ENCODE measurements around the gene TNS4. TPM values are rescaled to one million over a fixed set of nuclear protein-coding genes. Genes with fewer than 3 reads are reported as not detected.
"Not testable (repeated sequence)": the region's sequence is repeated elsewhere in the genome, so short reads cannot be mapped to it uniquely, and the experiment has no call there.

TNS4 gene
- total RNA-seq, 1 donor from 2014 or later = not detected

DNA sequence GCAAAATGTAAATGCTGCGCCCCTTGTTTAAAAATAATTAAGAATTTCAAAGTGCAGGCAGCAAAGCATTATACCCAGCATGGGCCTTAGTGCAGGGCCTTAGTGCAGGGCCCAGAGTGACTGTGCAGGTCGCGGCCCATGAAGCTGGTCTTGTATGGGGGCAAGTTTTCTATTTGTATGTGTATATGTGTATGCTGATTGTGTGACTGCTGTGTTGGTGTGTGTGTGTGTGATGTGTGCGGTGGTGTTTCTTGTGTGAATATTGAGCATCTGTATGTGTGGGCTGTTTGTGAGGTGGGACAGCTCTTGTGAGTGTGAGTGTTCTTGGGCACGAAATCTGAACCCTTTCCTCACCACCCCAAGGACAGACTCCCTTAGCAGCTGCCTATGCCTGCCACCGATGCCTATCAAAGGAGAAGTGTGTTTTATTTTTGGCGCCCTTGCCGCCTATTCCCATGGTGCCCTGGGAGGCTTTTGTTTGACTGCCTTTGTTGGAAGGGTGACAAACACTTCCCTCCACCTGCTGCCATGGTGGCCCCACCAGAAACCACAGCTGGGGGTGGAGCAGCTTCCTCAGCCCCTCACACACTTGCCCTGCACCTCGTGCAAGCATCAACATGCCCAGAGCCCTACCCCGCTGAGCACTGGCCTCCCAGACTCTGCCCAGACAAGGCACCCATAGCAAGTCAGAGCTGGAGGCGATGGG is 45.8 kb upstream of the TNS4 start:
- Histone ChIP-seq H3K79me2 (ENCODE audit: insufficient read depth, low read length) (no peaks in the 10 kb centered on the region), H3K9ac (ENCODE audit: low read length) (peak overlapping the region; percentile 1), H3K27me3 (ENCODE audit: insufficient read depth, low read length) (no peaks in the 10 kb centered on the region), H4K20me1 (ENCODE audit: insufficient read depth, low read length) (no peaks in the 10 kb centered on the region), H3K4me1 (ENCODE audit: insufficient read depth, low read length) (peaks cover 50% of the 10 kb centered on the region), H3K9me3 (ENCODE audit: insufficient read depth, low read depth, low read length) (no peaks in the 10 kb centered on the region), H3K4me2 (ENCODE audit: low read length) (no peak overlapping the region), H3K36me3 (ENCODE audit: insufficient read depth, low read length) (no peaks in the 10 kb centered on the region), H2AFZ (ENCODE audit: low read depth, low read length) (peak overlapping the region; percentile 4), H3K27ac (ENCODE audit: low read depth, low read length) (no peak overlapping the region), H3K4me3 (ENCODE audit: insufficient read depth, low read depth, low read length) (no peak overlapping the region)
- peaks cover 27% of the 10 kb centered on the region for H3K4me1 Mint-ChIP-seq (ENCODE audit: low read depth, unreplicated experiment)
- FAIRE-seq (no peak), DNase-seq (ENCODE audit: low read depth) (no peak)
- peaks cover 15% of the 10 kb centered on the region for H3K27me3 Mint-ChIP-seq (ENCODE audit: low read depth, unreplicated experiment)
- H3K27ac Mint-ChIP-seq (ENCODE audit: unreplicated experiment) = no peak overlapping the region
- H3K9me3 Mint-ChIP-seq (ENCODE audit: unreplicated experiment) = peaks cover 5% of the 10 kb centered on the region
- H3K4me3 Mint-ChIP-seq (ENCODE audit: unreplicated experiment) = no peak overlapping the region
- H3K36me3 Mint-ChIP-seq (ENCODE audit: low read depth, unreplicated experiment) = no peaks in the 10 kb centered on the region
- TF ChIP-seq CTCF (IDR thresholded peaks at IDR 0.05; ENCODE audit: insufficient read depth, low read depth, low read length) = no peak
- no peak for TF ChIP-seq EZH2 (IDR thresholded peaks at IDR 0.05; ENCODE audit: insufficient read depth, low read length)

DNA sequence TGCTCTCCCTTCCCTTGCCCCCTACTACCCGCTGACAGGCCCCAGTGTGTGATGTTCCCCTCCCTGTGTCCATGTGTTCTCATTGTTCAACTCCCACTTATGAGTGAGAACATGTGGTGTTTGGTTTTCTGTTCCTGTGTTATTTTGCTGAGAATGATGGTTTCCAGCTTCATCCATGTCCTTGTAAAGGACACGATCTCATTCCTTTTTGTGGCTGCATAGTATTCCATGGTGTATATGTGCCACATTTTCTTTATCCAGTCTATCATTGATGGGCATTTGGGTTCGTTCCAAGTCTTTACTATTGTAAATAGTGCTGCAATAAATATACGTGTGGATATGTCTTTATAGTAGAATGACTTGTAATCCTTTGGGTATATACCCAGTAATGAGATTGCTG is 45.1 kb upstream of the TNS4 start:
- H3K27ac Mint-ChIP-seq (ENCODE audit: unreplicated experiment); H4K20me1 ChIP-seq (ENCODE audit: insufficient read depth, low read length); H3K9me3 Mint-ChIP-seq (ENCODE audit: unreplicated experiment); H3K36me3 ChIP-seq (ENCODE audit: insufficient read depth, low read length); DNase-seq (ENCODE audit: low read depth); H2AFZ ChIP-seq (ENCODE audit: low read depth, low read length); H3K79me2 ChIP-seq (ENCODE audit: insufficient read depth, low read length); H3K4me2 ChIP-seq (ENCODE audit: low read length); H3K9me3 ChIP-seq (ENCODE audit: insufficient read depth, low read depth, low read length); H3K27ac ChIP-seq (ENCODE audit: low read depth, low read length); FAIRE-seq; H3K36me3 Mint-ChIP-seq (ENCODE audit: low read depth, unreplicated experiment); H3K27me3 ChIP-seq (ENCODE audit: insufficient read depth, low read length); H3K9ac ChIP-seq (ENCODE audit: low read length); H3K4me3 ChIP-seq (ENCODE audit: insufficient read depth, low read depth, low read length); H3K4me3 Mint-ChIP-seq (ENCODE audit: unreplicated experiment): not testable (repeated sequence)
- Mint-ChIP-seq H3K4me1 (ENCODE audit: low read depth, unreplicated experiment) (peaks cover 22% of the 10 kb centered on the region), H3K27me3 (ENCODE audit: low read depth, unreplicated experiment) (peaks cover 17% of the 10 kb centered on the region)
- H3K4me1 ChIP-seq (ENCODE audit: insufficient read depth, low read length) = peaks cover 50% of the 10 kb centered on the region

GRCh38 chr17:40545660-40546059 is 44.2 kb upstream of the TNS4 start:
- H3K27ac ChIP-seq (ENCODE audit: low read depth, low read length) = no peak overlapping the region

More at GRCh38 chr17:40545660-40546059, 44.2 kb upstream of the TNS4 start:
- H3K27me3 ChIP-seq (ENCODE audit: insufficient read depth, low read length) = no peaks in the 10 kb centered on the region
- no peak overlapping the region for H3K4me3 ChIP-seq (ENCODE audit: insufficient read depth, low read depth, low read length)
- H2AFZ ChIP-seq (ENCODE audit: low read depth, low read length) = no peak overlapping the region
- no peak overlapping the region for H3K4me3 Mint-ChIP-seq (ENCODE audit: unreplicated experiment)
- H3K79me2 ChIP-seq (ENCODE audit: insufficient read depth, low read length) = no peaks in the 10 kb centered on the region
- H3K4me1 ChIP-seq (ENCODE audit: insufficient read depth, low read length) = peaks cover 42% of the 10 kb centered on the region
- no peaks in the 10 kb centered on the region for H3K36me3 ChIP-seq (ENCODE audit: insufficient read depth, low read length)
- H3K9ac ChIP-seq (ENCODE audit: low read length) = no peak overlapping the region
- DNase-seq (ENCODE audit: low read depth) (no peak), FAIRE-seq (no peak)
- no peaks in the 10 kb centered on the region for H3K9me3 ChIP-seq (ENCODE audit: insufficient read depth, low read depth, low read length)
- H3K4me1 Mint-ChIP-seq (ENCODE audit: low read depth, unreplicated experiment) = peaks cover 19% of the 10 kb centered on the region
- H3K27me3 Mint-ChIP-seq (ENCODE audit: low read depth, unreplicated experiment) = peaks cover 18% of the 10 kb centered on the region
- H3K9me3 Mint-ChIP-seq (ENCODE audit: unreplicated experiment) = peaks cover 5% of the 10 kb centered on the region
- no peak overlapping the region for H3K4me2 ChIP-seq (ENCODE audit: low read length)
- no peaks in the 10 kb centered on the region for H4K20me1 ChIP-seq (ENCODE audit: insufficient read depth, low read length)
- TF ChIP-seq CTCF (IDR thresholded peaks at IDR 0.05; ENCODE audit: insufficient read depth, low read depth, low read length) = no peak
- no peak overlapping the region for H3K27ac Mint-ChIP-seq (ENCODE audit: unreplicated experiment)
- no peaks in the 10 kb centered on the region for H3K36me3 Mint-ChIP-seq (ENCODE audit: low read depth, unreplicated experiment)

Measured in astrocyte (in vitro differentiated cells and primary cell).